HCT116 (cell line): ENCODE results near the gene CPA1. TPM values are rescaled to one million over a fixed set of nuclear protein-coding genes. Genes with fewer than 3 reads are reported as not detected.

Source experiments
- ATAC-seq: fragments of 200-7000 bp; cut with Tn5 transposase; 2 replicates; pipeline ENCODE4 v1.9.1; 2020; ENCODE audit warnings: mild to moderate bottlenecking, moderate library complexity
- BruUV-seq: library from RNA; stranded (reverse); fragments of 400-500 nt; replicated peaks from 2 replicates; lab custom pipeline; 2021; lab: Mats Ljungman, UMichigan
- CTCF ChIA-PET: fragments of 300-600 bp; sonication (Branson Sonifier 250); formaldehyde crosslinking; loops from one replicate; lab custom pipeline; 2021; ENCODE audit warnings: antibody characterized with exemption; lab: Charles Lee
- POLR2A ChIA-PET: fragments of 300-600, 350-600 bp; sonication (Branson Sonifier 250); formaldehyde crosslinking; loops from one replicate; lab custom pipeline; 2021; ENCODE audit warnings: antibody characterized with exemption; lab: Charles Lee
- RAD21 ChIA-PET, 2 experiments: fragments of 300-600 bp; sonication (Branson Sonifier 250); formaldehyde crosslinking; loops; one replicate each; lab custom pipeline; 2023; ENCODE audit warnings: low total read pairs in 2 of 2; ENCODE audit not compliant: uncharacterized antibody in 2 of 2, unreplicated experiment in 2 of 2, low non-redundant PET in 1 of 2; lab: Charles Lee
- DNase-seq: peaks from one replicate; pipeline ENCODE4 v3.0.0-alpha.2; 2010; ENCODE audit warnings: low read depth, low spot score
- H2AFZ ChIP-seq: fragments of 200-600 bp; shearing (Covaris generic), sonication (generic); 2 replicates; pipeline ENCODE4 v1.6.1; 2017; ENCODE audit warnings: low read depth, mixed run types, mixed read lengths, antibody characterized with exemption, low read length; ENCODE audit not compliant: poor library complexity, severe bottlenecking
- H3K27ac ChIP-seq: 2 replicates; pipeline ENCODE4 v1.5.1; 2012; ENCODE audit warnings: low read depth, low read length
- H3K27me3 ChIP-seq: fragments of 200-600 bp; sonication (generic); 2 replicates; pipeline ENCODE4 v1.6.1; 2016; ENCODE audit warnings: mixed run types, low read length, mixed read lengths; ENCODE audit not compliant: insufficient read depth
- H3K36me3 ChIP-seq, 2 experiments: fragments of 200-500 bp in 1 of 2; fragments of 200-600 bp in 1 of 2; sonication (Bioruptor generic) in 1 of 2; sonication (generic) in 1 of 2; 2 replicates each; pipeline versions ENCODE4 v1.5.1 to v1.6.1; 2014 to 2016; ENCODE audit warnings: low read length in 2 of 2, inconsistent platforms in 1 of 2, mixed read lengths in 1 of 2, mixed run types in 1 of 2; ENCODE audit not compliant: insufficient read depth in 2 of 2, control insufficient read depth in 1 of 2
- H3K4me1 ChIP-seq, 2 experiments: fragments of 200-600 bp in 1 of 2; sonication (generic) in 1 of 2; 2 replicates each; pipeline versions ENCODE4 v1.5.1 to v1.6.1; 2012 to 2017; ENCODE audit warnings: low read length in 2 of 2, inconsistent platforms in 1 of 2, mild to moderate bottlenecking in 1 of 2, mixed read lengths in 1 of 2, mixed run types in 1 of 2, moderate library complexity in 1 of 2; ENCODE audit not compliant: insufficient read depth in 2 of 2, control insufficient read depth in 1 of 2
- H3K4me2 ChIP-seq: fragments of 200-600 bp; sonication (generic); 2 replicates; pipeline ENCODE4 v1.6.1; 2017; ENCODE audit warnings: mixed run types, low read length, mixed read lengths
- H3K4me3 ChIP-seq, 2 experiments: fragments of 200-600 bp in 1 of 2; sonication (generic) in 1 of 2; replicated peaks in 1 of 2; 2 replicates each; pipeline ENCODE4 v1.5.1; 2011 to 2016; ENCODE audit warnings: low read length in 2 of 2, control low read depth in 1 of 2, low read depth in 1 of 2, mild to moderate bottlenecking in 1 of 2, mixed read lengths in 1 of 2, mixed run types in 1 of 2
- H3K79me2 ChIP-seq: fragments of 200-600 bp; sonication (generic); 2 replicates; pipeline ENCODE4 v1.6.1; 2017; ENCODE audit warnings: mild to moderate bottlenecking, mixed run types, low read length, moderate library complexity, mixed read lengths; ENCODE audit not compliant: insufficient read depth
- H3K9ac ChIP-seq: fragments of 200-600 bp; sonication (generic); 2 replicates; pipeline ENCODE4 v1.6.1; 2016; ENCODE audit warnings: low read length, mixed read lengths
- H3K9me2 ChIP-seq: fragments of 200-600 bp; sonication (generic), shearing (Covaris generic); 2 replicates; pipeline ENCODE4 v1.6.1; 2017; ENCODE audit warnings: mixed run types, mild to moderate bottlenecking, moderate library complexity; ENCODE audit not compliant: insufficient read depth
- H3K9me3 ChIP-seq, 2 experiments: fragments of 200-500 bp in 1 of 2; fragments of 200-600 bp in 1 of 2; sonication (Bioruptor generic) in 1 of 2; sonication (generic) in 1 of 2; 2 replicates each; pipeline ENCODE4 v1.6.1; 2014 to 2017; ENCODE audit warnings: low read length in 2 of 2, mixed read lengths in 2 of 2, inconsistent platforms in 1 of 2, low read depth in 1 of 2, mild to moderate bottlenecking in 1 of 2, mixed run types in 1 of 2, moderate library complexity in 1 of 2; ENCODE audit not compliant: control insufficient read depth in 1 of 2, insufficient read depth in 1 of 2
- H4K20me1 ChIP-seq: fragments of 200-600 bp; sonication (generic), shearing (Covaris generic); 2 replicates; pipeline ENCODE4 v1.6.1; 2017; ENCODE audit warnings: mixed run types, mild to moderate bottlenecking, moderate library complexity; ENCODE audit not compliant: insufficient read depth
- ELF1 ChIP-seq: IDR thresholded peaks from 2 replicates; pipeline ENCODE4 v1.6.1; 2012; ENCODE audit warnings: low read depth, borderline replicate concordance
- EZH2 ChIP-seq: fragments of 200-600 bp; sonication (generic); IDR thresholded peaks from 2 replicates; pipeline ENCODE4 v1.6.1; 2017; ENCODE audit warnings: antibody characterized with exemption, mixed run types
- FOSL1 ChIP-seq: IDR thresholded peaks from 2 replicates; pipeline ENCODE4 v1.6.1; 2012; ENCODE audit warnings: low read depth
- JUND ChIP-seq: IDR thresholded peaks from 2 replicates; pipeline ENCODE4 v1.6.1; 2012
- SP1 ChIP-seq: IDR thresholded peaks from 2 replicates; pipeline ENCODE4 v1.6.1; 2012; ENCODE audit warnings: low read depth
- SRF ChIP-seq: IDR thresholded peaks from 2 replicates; pipeline ENCODE4 v1.6.1; 2012; ENCODE audit warnings: low read depth
- ZNF274 ChIP-seq: fragments of 200-500 bp; sonication (Bioruptor generic); IDR thresholded peaks from 2 replicates; pipeline ENCODE4 v1.6.1; 2014; ENCODE audit warnings: mild to moderate bottlenecking, low read depth, low read length, inconsistent platforms
- intact Hi-C: fragments of 100-400 bp; cut with micrococcal nuclease; formaldehyde crosslinking; loops from 2 replicates; pipeline ENCODE4 v1.10.0; 2022
- total RNA-seq: library from RNA; stranded (reverse); gene quantifications from one replicate; pipeline ENCODE4 v1.2.1, GENCODE V29; 2021; ENCODE audit not compliant: unreplicated experiment
- TF ChIP-seq, protein P1 (sequence below): IDR thresholded peaks from 2 replicates; pipeline ENCODE4 v1.6.1; 2011; ENCODE audit warnings: mild to moderate bottlenecking, low read length, moderate library complexity; ENCODE audit not compliant: insufficient replicate concordance; ENCODE audit errors: extremely low read depth
- TF ChIP-seq, protein P2 (sequence below), 3 experiments: fragments of 200-600 bp in 1 of 3; sonication (generic) in 1 of 3; IDR thresholded peaks in 2 of 3; conservative IDR thresholded peaks in 1 of 3; 2 replicates each; pipeline ENCODE4 v1.5.1; 2012 to 2017; ENCODE audit warnings: low read depth in 2 of 3, low read length in 2 of 3, antibody characterized with exemption in 1 of 3, borderline replicate concordance in 1 of 3, control low read depth in 1 of 3, mild to moderate bottlenecking in 1 of 3, mixed read lengths in 1 of 3, mixed run types in 1 of 3, moderate library complexity in 1 of 3; ENCODE audit not compliant: insufficient read depth in 1 of 3

The CPA1 gene
- total RNA-seq, 1 experiment from 2014 or later, result 11.9 TPM

DNA sequence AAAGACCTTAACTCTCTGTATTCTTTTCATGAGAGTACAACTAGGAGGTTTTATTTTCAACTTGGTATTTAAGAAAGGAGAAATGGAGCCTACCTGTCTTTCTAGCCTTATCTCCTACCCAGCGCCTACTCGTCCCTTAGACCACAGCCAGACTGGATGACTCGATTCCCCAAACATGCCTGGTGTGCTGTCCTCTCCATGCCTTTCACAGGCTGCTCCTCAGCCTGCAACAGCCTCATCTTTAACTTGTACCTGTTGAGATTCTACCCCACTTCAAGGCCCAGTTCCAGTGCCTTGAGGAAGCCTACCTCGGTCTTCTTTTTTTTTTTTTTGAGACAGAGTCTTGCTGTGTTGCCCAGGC is 29.4 kb downstream of the CPA1 start:
- H3K4me1 ChIP-seq, result no peaks in the 10 kb centered on the region

DNA sequence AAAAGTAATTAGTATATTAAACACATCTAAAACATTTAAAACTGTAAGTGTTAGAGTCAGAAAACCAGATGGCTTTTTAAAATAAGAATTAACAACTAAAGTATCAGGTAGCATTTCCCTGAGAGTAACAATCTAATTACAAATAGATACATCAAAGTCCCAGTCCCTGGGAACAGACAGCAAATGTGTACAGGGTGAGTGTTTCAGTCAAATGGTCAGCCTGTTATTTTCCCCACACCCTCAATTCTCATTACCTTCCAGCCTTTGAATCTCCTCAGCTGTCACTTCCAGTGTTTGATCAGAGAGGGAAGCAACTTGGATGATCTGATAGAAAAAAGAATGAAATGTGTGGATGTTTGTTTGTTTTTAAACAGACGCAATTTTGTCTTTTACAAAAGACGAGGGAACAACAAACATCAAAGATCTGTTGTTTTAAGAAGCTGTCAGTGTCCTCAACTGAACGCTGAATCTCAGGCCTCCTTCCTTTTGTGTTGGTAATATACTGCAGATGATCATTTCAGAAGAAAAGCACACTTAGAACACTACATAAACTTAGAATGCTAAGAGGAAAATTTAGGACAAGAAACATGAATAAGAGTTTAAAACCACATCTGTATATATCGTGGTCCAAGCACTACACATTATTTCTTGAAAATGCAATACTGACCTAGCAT is 30.7 kb downstream of the CPA1 start:
- Histone ChIP-seq H3K9me2 (no peaks in the 10 kb centered on the region), H2AFZ (no peak overlapping the region), H3K9me3 (no peaks in the 10 kb centered on the region), H3K9ac (no peak overlapping the region), H3K79me2 (no peaks in the 10 kb centered on the region), H3K4me1 (no peaks in the 10 kb centered on the region), H3K36me3 (no peaks in the 10 kb centered on the region), H3K4me2 (no peak overlapping the region), H3K27ac (no peak overlapping the region), H4K20me1 (no peaks in the 10 kb centered on the region), H3K4me3 (no peak overlapping the region), H3K27me3 (no peaks in the 10 kb centered on the region)
- CTCF ChIA-PET, result no interaction called here
- intact Hi-C loops, result no loop called here
- POLR2A ChIA-PET, result no interaction called here
- TF ChIP-seq SP1, result no peak
- no peak for TF ChIP-seq ELF1
- TF ChIP-seq JUND, result no peak
- TF ChIP-seq SRF, result no peak
- TF ChIP-seq, protein P1, sequence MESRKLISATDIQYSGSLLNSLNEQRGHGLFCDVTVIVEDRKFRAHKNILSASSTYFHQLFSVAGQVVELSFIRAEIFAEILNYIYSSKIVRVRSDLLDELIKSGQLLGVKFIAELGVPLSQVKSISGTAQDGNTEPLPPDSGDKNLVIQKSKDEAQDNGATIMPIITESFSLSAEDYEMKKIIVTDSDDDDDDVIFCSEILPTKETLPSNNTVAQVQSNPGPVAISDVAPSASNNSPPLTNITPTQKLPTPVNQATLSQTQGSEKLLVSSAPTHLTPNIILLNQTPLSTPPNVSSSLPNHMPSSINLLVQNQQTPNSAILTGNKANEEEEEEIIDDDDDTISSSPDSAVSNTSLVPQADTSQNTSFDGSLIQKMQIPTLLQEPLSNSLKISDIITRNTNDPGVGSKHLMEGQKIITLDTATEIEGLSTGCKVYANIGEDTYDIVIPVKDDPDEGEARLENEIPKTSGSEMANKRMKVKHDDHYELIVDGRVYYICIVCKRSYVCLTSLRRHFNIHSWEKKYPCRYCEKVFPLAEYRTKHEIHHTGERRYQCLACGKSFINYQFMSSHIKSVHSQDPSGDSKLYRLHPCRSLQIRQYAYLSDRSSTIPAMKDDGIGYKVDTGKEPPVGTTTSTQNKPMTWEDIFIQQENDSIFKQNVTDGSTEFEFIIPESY, result no peak
- TF ChIP-seq, protein P2, sequence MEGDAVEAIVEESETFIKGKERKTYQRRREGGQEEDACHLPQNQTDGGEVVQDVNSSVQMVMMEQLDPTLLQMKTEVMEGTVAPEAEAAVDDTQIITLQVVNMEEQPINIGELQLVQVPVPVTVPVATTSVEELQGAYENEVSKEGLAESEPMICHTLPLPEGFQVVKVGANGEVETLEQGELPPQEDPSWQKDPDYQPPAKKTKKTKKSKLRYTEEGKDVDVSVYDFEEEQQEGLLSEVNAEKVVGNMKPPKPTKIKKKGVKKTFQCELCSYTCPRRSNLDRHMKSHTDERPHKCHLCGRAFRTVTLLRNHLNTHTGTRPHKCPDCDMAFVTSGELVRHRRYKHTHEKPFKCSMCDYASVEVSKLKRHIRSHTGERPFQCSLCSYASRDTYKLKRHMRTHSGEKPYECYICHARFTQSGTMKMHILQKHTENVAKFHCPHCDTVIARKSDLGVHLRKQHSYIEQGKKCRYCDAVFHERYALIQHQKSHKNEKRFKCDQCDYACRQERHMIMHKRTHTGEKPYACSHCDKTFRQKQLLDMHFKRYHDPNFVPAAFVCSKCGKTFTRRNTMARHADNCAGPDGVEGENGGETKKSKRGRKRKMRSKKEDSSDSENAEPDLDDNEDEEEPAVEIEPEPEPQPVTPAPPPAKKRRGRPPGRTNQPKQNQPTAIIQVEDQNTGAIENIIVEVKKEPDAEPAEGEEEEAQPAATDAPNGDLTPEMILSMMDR (IDR thresholded peaks at IDR 0.05 in 2 of 3, conservative IDR thresholded peaks at IDR 0.05 in 1 of 3; ENCODE audit: borderline replicate concordance in 1 of 3, insufficient read depth in 1 of 3, low read depth in 2 of 3, low read length in 2 of 3), result no peak
- TF ChIP-seq ZNF274, result no peak
- DNase-seq (no peak), ATAC-seq (no peak)
- RAD21 ChIA-PET, result no interaction called here
- no TSS peak for BruUV-seq

More for the DNA sequence above, 29.4 kb downstream of the CPA1 start:
- ATAC-seq (no peak), DNase-seq (no peak)
- Histone ChIP-seq H3K27ac (no peak overlapping the region), H3K4me2 (no peak overlapping the region), H3K36me3 (no peaks in the 10 kb centered on the region), H3K79me2 (no peaks in the 10 kb centered on the region), H3K9me2 (no peaks in the 10 kb centered on the region), H4K20me1 (no peaks in the 10 kb centered on the region), H3K4me3 (no peak overlapping the region), H3K9ac (no peak overlapping the region), H2AFZ (no peak overlapping the region), H3K27me3 (no peaks in the 10 kb centered on the region), H3K9me3 (no peaks in the 10 kb centered on the region)
- no TSS peak for BruUV-seq
- TF ChIP-seq FOSL1 (no peak), EZH2 (no peak)
- intact Hi-C loops, result no loop called here
- ChIA-PET POLR2A (no interaction called here), CTCF (no interaction called here), RAD21 (no interaction called here)
